ENCODE data around the gene TARS1. TPM values are rescaled to one million over a fixed set of nuclear protein-coding genes. Genes with fewer than 3 reads are reported as not detected.

Gene TARS1
- total and polyA plus RNA-seq, 2 of the 13 experiments (the other 11 are each of a cell fraction or from before 2014, with no cell fraction given): 77.0 to 184 TPM

DNA sequence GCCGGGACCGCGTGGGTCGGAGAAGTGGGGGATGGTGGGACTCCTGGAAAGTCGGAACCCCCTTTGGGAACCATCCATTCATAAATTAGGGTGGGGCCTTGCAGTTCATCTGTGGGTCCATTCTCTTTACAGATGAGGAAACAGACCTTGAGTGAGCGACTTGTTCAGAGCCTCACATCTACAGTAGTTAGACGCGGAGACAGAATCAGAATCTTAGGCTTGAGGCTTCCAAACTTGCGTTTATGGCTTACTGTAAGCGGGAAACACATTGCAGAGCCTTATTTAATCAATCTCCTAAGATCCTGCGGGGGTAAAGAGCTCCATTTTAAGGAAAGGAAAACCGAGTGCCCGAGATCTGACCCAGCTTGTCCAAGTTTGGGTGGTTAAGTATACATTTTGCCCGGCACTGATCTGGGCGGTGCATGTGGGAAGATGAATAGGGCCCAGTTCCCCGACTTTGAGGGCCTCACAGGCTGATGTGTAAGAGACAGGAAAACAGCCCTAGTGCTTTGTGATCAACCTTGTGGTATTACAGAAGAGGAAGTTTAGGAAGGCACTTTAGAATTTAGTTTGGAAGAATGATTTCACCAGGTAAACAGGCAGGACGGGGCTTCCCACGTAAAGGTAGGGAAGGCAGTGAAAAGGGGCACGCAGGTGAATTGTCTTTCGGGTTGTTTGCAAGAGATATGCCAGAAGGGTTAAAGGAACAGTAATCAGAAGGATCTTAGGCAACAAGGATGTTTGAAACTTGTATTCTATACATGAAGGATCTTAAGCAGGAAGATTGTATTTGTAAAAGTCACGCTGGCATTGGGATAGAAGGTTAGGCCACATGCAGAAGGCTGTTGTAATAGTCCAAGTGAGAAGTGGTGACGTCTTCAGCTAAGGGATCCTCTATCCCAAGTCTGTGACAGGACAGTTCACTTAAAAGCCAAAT lies 744 bp downstream of the TARS1 start (continued):
- TF ChIP-seq ZNF18 (CRISPR knock-in tag; IDR thresholded peaks at IDR 0.05; ENCODE audit: insufficient replicate concordance) (peak; percentile 60), KLF16 (CRISPR knock-in tag; IDR thresholded peaks at IDR 0.05) (no peak), ZNF251 (CRISPR knock-in tag; IDR thresholded peaks at IDR 0.05) (no peak), ZFAT (CRISPR knock-in tag; conservative IDR thresholded peaks at IDR 0.05) (no peak), ZNF207 (IDR thresholded peaks at IDR 0.05; ENCODE audit: borderline replicate concordance) (no peak), THAP7 (CRISPR knock-in tag; IDR thresholded peaks at IDR 0.05) (no peak), ATF2 (CRISPR knock-in tag; IDR thresholded peaks at IDR 0.05) (0 out of 2 replicates have a peak, but pooled peaks have one; percentile 10), ATF7 (IDR thresholded peaks at IDR 0.05) (peak; percentile 32; the same call in 1 of the 2 replicates), ATF7 (CRISPR knock-in tag; IDR thresholded peaks at IDR 0.05) (no peak), NFKB2 (CRISPR knock-in tag; IDR thresholded peaks at IDR 0.05; ENCODE audit: borderline replicate concordance) (0 out of 2 replicates have a peak, but pooled peaks have one; percentile 18), CREB1 (IDR thresholded peaks at IDR 0.05) (peak; percentile 29; the same call in 1 of the 2 replicates), CREB1 (CRISPR knock-in tag; IDR thresholded peaks at IDR 0.05) (peak; percentile 17), ZFX (CRISPR knock-in tag; IDR thresholded peaks at IDR 0.05; ENCODE audit: low read depth) (peak; percentile 0), EEA1 (CRISPR knock-in tag; IDR thresholded peaks at IDR 0.05; ENCODE audit: borderline replicate concordance) (0 out of 2 replicates have a peak, but pooled peaks have one; percentile 1), ZBTB7B (CRISPR knock-in tag; IDR thresholded peaks at IDR 0.05) (0 out of 2 replicates have a peak, but pooled peaks have one; percentile 13), ZNF605 (CRISPR knock-in tag; IDR thresholded peaks at IDR 0.05) (0 out of 2 replicates have a peak, but pooled peaks have one; percentile 36), ETV6 (CRISPR knock-in tag; conservative IDR thresholded peaks at IDR 0.05) (peak; percentile 56; the same call in 1 of the 2 replicates), SMARCE1 (IDR thresholded peaks at IDR 0.05; ENCODE audit: borderline replicate concordance) (no peak), ZNF33A (CRISPR knock-in tag; IDR thresholded peaks at IDR 0.05; ENCODE audit: borderline replicate concordance) (peak; percentile 68; the same call in 1 of the 2 replicates)
- TF ChIP-seq, protein P1, sequence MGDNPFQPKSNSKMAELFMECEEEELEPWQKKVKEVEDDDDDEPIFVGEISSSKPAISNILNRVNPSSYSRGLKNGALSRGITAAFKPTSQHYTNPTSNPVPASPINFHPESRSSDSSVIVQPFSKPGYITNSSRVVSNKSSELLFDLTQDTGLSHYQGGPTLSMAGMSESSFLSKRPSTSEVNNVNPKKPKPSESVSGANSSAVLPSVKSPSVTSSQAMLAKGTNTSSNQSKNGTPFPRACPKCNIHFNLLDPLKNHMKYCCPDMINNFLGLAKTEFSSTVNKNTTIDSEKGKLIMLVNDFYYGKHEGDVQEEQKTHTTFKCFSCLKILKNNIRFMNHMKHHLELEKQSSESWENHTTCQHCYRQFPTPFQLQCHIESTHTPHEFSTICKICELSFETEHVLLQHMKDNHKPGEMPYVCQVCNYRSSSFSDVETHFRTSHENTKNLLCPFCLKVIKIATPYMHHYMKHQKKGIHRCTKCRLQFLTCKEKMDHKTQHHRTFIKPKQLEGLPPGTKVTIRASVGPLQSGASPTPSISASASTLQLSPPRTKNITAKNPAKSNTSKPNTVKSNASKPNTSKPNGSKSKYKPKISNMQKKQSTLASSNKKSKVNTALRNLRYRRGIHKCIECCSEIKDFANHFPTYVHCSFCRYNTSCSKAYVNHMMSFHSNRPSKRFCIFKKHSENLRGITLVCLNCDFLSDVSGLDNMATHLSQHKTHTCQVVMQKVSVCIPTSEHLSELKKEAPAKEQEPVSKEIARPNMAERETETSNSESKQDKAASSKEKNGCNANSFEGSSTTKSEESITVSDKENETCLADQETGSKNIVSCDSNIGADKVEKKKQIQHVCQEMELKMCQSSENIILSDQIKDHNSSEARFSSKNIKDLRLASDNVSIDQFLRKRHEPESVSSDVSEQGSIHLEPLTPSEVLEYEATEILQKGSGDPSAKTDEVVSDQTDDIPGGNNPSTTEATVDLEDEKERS (CRISPR knock-in tag; IDR thresholded peaks at IDR 0.05): no peak
- TF ChIP-seq, protein P2, sequence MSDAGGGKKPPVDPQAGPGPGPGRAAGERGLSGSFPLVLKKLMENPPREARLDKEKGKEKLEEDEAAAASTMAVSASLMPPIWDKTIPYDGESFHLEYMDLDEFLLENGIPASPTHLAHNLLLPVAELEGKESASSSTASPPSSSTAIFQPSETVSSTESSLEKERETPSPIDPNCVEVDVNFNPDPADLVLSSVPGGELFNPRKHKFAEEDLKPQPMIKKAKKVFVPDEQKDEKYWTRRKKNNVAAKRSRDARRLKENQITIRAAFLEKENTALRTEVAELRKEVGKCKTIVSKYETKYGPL (CRISPR knock-in tag; IDR thresholded peaks at IDR 0.05): 0 out of 2 replicates have a peak, but pooled peaks have one; percentile 35
